ENCODE data around the gene SLC12A7. TPM values are rescaled to one million over a fixed set of nuclear protein-coding genes. Genes with fewer than 3 reads are reported as not detected.

The SLC12A7 gene
- total and polyA plus RNA-seq, 2 donors: 12.2 to 23.5 TPM

- peaks cover 2 to 25% of the 10 kb centered on the region in 2 donors for H3K9me3 ChIP-seq (ENCODE audit: control insufficient read depth in 2 of 2, insufficient read depth in 1 of 2, low read length in 1 of 2)
- peaks cover 0 to 7% of the 10 kb centered on the region in 2 donors for H3K27me3 ChIP-seq (ENCODE audit: control insufficient read depth in 2 of 2, insufficient read depth in 1 of 2, low read length in 1 of 2)
- WGBS: 74% methylated on average over 30 of the region's 30 CpGs
- H3K27ac ChIP-seq (ENCODE audit: low read depth in 1 of 2, low read length in 1 of 2): peak overlapping the region in 1 of 2 donors; percentile 40
- H3K4me3 ChIP-seq (ENCODE audit: low read length in 2 of 2): no peak overlapping the region
- no peak for DNase-seq (ENCODE audit: low read depth in 6 of 9, low spot score in 9 of 9)
- H3K36me3 ChIP-seq (ENCODE audit: control insufficient read depth in 2 of 2, insufficient read depth in 2 of 2, low read length in 1 of 2): no peaks in the 10 kb centered on the region
- H3K4me1 ChIP-seq (ENCODE audit: control insufficient read depth in 2 of 2, insufficient read depth in 2 of 2, low read length in 2 of 2): peaks cover 9 to 65% of the 10 kb centered on the region in 2 donors
These were observed 25.9 kb upstream of the SLC12A7 start for GRCh38 chr5:1137567-1138444.

- Histone ChIP-seq H3K4me1 (ENCODE audit: control insufficient read depth in 2 of 2, insufficient read depth in 2 of 2, low read length in 2 of 2) (peaks cover 9 to 64% of the 10 kb centered on the region in 2 donors), H3K36me3 (ENCODE audit: control insufficient read depth in 2 of 2, insufficient read depth in 2 of 2, low read length in 1 of 2) (no peaks in the 10 kb centered on the region), H3K9me3 (ENCODE audit: control insufficient read depth in 2 of 2, insufficient read depth in 1 of 2, low read length in 1 of 2) (peaks cover 2 to 25% of the 10 kb centered on the region in 2 donors), H3K4me3 (ENCODE audit: low read length in 2 of 2) (no peak overlapping the region), H3K27me3 (ENCODE audit: control insufficient read depth in 2 of 2, insufficient read depth in 1 of 2, low read length in 1 of 2) (peaks cover 0 to 7% of the 10 kb centered on the region in 2 donors), H3K27ac (ENCODE audit: low read depth in 1 of 2, low read length in 1 of 2) (no peak overlapping the region)
- no peak for DNase-seq (ENCODE audit: low read depth in 6 of 9, low spot score in 9 of 9)
- WGBS: 84% methylated on average over 8 of the region's 8 CpGs
These were observed 25.0 kb upstream of the SLC12A7 start for GRCh38 chr5:1136814-1137213.

DNA sequence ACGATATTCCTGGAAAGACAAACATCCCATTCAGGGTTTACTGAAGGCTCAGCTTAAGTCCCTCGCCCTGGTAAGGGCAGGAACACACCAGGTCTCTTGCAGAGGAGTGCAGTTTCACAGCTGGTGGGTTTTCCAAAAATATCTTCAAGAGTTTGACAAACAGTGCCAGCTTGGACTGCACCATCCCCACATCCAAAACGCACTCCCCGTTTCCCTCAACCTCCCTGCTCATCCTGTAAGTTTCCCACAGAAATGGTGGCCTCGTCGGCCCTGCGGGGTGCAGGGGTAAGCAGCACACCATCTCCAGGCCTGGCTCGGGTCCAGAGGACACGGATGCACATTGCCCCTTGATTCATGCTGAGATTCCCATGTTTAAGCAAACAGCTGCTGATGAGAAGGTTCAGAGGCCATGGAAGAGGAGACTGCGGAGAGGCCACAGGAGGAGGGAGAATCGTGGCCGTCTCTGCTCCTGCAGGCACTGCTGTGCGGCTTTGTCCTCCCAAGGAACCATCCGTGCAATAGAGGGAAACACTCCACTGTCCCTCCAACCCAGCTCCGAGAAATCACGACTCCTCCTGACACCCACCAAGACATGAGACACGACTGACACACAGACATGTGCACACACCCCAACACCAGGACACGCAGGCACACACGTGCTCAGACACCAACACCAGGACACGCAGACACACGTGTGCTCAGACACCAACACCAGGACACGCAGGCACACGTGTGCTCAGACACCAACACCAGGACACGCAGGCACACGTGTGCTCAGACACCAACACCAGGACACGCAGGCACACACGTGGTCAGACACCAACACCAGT is 24.0 kb upstream of the SLC12A7 start:
- Histone ChIP-seq H3K27ac (ENCODE audit: low read depth in 1 of 2, low read length in 1 of 2) (no peak overlapping the region), H3K4me1 (ENCODE audit: control insufficient read depth in 2 of 2, insufficient read depth in 2 of 2, low read length in 2 of 2) (peaks cover 9 to 65% of the 10 kb centered on the region in 2 donors)

DNA sequence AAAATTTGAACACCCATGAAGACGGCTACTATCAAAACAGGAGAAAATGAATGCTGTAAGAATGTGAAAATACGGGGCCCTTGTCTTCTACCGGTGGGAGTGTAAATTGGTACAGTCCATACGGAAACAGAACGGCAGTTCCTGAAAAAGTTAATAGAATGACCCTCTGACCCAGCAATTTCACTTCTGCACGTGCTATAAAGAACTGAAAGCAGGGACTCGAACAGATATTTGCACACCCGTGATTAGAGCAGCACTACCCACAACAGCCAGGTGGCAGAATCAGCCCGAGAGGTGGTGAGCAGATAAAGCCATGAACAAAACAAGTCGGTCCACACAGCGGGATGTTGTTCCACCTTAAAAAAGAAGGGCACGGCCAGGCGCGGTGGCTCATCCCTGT is 22.6 kb upstream of the SLC12A7 start:
- 60% methylated on average over 14 of the region's 14 CpGs for WGBS
- H3K27me3 ChIP-seq (ENCODE audit: control insufficient read depth in 2 of 2, insufficient read depth in 1 of 2, low read length in 1 of 2): peaks cover 0 to 9% of the 10 kb centered on the region in 2 donors

More for the DNA sequence above, 24.0 kb upstream of the SLC12A7 start:
- DNase-seq (ENCODE audit: low read depth in 6 of 9, low spot score in 9 of 9): no peak
- Histone ChIP-seq H3K27me3 (ENCODE audit: control insufficient read depth in 2 of 2, insufficient read depth in 1 of 2, low read length in 1 of 2) (peaks cover 0 to 9% of the 10 kb centered on the region in 2 donors), H3K4me3 (ENCODE audit: low read length in 2 of 2) (no peak overlapping the region), H3K36me3 (ENCODE audit: control insufficient read depth in 2 of 2, insufficient read depth in 2 of 2, low read length in 1 of 2) (no peaks in the 10 kb centered on the region), H3K9me3 (ENCODE audit: control insufficient read depth in 2 of 2, insufficient read depth in 1 of 2, low read length in 1 of 2) (peaks cover 2 to 25% of the 10 kb centered on the region in 2 donors)
- 95% methylated on average over 27 of the region's 27 CpGs for WGBS

DNA sequence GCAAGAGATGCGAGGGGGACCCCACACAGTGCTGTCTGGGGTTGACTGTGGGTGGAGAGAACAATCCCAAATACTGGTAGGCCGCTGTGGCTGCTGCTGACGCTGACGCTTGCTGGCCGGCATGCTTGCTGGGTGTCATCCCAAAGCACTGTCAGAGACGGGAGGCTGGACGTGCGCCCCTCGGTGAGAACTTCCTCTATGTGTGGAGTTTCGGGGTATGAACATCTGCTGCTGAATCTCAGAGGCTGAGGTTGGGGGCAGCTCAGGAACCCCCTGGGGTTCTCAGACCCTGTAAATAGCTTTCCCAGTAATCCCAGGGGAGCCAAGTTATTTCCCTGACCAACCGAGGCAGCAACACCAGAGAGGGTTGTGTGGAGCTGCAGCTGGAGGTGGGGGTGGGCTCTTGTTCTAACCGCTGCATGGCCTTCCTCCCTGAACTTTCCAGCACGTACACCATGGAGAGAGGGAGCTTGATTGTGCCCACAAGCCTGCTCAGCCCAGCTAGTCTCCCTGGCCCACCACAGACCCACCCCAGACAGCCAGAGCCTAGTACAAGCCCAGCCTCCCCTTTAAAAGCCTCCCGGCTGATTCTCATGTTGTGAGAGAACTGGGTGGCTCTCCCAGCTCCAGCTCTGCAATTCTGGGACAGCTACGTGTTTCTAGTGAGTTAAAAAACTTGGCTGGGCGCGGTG is 21.8 kb upstream of the SLC12A7 start:
- 90% methylated on average over 17 of the region's 17 CpGs for WGBS
- Histone ChIP-seq H3K9me3 (ENCODE audit: control insufficient read depth in 2 of 2, insufficient read depth in 1 of 2, low read length in 1 of 2) (peaks cover 1 to 10% of the 10 kb centered on the region in 2 donors), H3K4me1 (ENCODE audit: control insufficient read depth in 2 of 2, insufficient read depth in 2 of 2, low read length in 2 of 2) (peaks cover 5 to 52% of the 10 kb centered on the region in 2 donors), H3K36me3 (ENCODE audit: control insufficient read depth in 2 of 2, insufficient read depth in 2 of 2, low read length in 1 of 2) (no peaks in the 10 kb centered on the region), H3K27ac (ENCODE audit: low read depth in 1 of 2, low read length in 1 of 2) (no peak overlapping the region), H3K4me3 (ENCODE audit: low read length in 2 of 2) (no peak overlapping the region), H3K27me3 (ENCODE audit: control insufficient read depth in 2 of 2, insufficient read depth in 1 of 2, low read length in 1 of 2) (peaks cover 0 to 9% of the 10 kb centered on the region in 2 donors)
- no peak for DNase-seq (ENCODE audit: low read depth in 6 of 9, low spot score in 9 of 9)

More for the DNA sequence above, 22.6 kb upstream of the SLC12A7 start:
- Histone ChIP-seq H3K27ac (ENCODE audit: low read depth in 1 of 2, low read length in 1 of 2) (no peak overlapping the region), H3K4me3 (ENCODE audit: low read length in 2 of 2) (no peak overlapping the region), H3K9me3 (ENCODE audit: control insufficient read depth in 2 of 2, insufficient read depth in 1 of 2, low read length in 1 of 2) (peaks cover 0 to 19% of the 10 kb centered on the region in 2 donors), H3K4me1 (ENCODE audit: control insufficient read depth in 2 of 2, insufficient read depth in 2 of 2, low read length in 2 of 2) (peaks cover 12 to 60% of the 10 kb centered on the region in 2 donors), H3K36me3 (ENCODE audit: control insufficient read depth in 2 of 2, insufficient read depth in 2 of 2, low read length in 1 of 2) (no peaks in the 10 kb centered on the region)
- peak in 1 of 9 donors; percentile 47 for DNase-seq (ENCODE audit: low read depth in 6 of 9, low spot score in 9 of 9)

- Histone ChIP-seq H3K27me3 (ENCODE audit: control insufficient read depth in 2 of 2, insufficient read depth in 1 of 2, low read length in 1 of 2) (peaks cover 0 to 11% of the 10 kb centered on the region in 2 donors), H3K4me1 (ENCODE audit: control insufficient read depth in 2 of 2, insufficient read depth in 2 of 2, low read length in 2 of 2) (peaks cover 4 to 51% of the 10 kb centered on the region in 2 donors), H3K36me3 (ENCODE audit: control insufficient read depth in 2 of 2, insufficient read depth in 2 of 2, low read length in 1 of 2) (no peaks in the 10 kb centered on the region), H3K4me3 (ENCODE audit: low read length in 2 of 2) (no peak overlapping the region), H3K9me3 (ENCODE audit: control insufficient read depth in 2 of 2, insufficient read depth in 1 of 2, low read length in 1 of 2) (peaks cover 1 to 6% of the 10 kb centered on the region in 2 donors), H3K27ac (ENCODE audit: low read depth in 1 of 2, low read length in 1 of 2) (no peak overlapping the region)
- no peak for DNase-seq (ENCODE audit: low read depth in 6 of 9, low spot score in 9 of 9)
- 94% methylated on average over 9 of the region's 9 CpGs for WGBS
These were observed 21.2 kb upstream of the SLC12A7 start for GRCh38 chr5:1133108-1133507.

DNA sequence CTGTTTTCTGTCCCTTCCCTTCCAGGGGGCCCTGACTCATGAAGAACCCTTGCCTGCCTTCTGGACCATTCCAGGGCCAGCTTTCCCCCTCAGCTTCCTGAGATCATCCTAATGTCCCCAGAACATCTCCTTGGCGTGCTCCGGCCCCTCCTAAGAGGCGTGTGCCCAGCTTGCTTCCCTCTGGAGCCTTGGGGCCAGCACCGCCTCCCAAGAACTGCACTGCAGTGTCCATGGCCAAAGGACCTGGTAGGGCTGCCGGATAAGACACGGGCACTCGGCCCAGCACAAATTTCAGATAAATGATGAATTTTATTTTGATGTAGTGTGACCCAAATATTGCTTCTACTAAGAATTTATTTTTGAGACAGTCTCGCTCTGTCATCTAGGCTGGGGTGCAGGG is 20.7 kb upstream of the SLC12A7 start:
- Histone ChIP-seq H3K4me3 (ENCODE audit: low read length in 2 of 2) (no peak overlapping the region), H3K9me3 (ENCODE audit: control insufficient read depth in 2 of 2, insufficient read depth in 1 of 2, low read length in 1 of 2) (peaks cover 1% of the 10 kb centered on the region in 2 donors), H3K4me1 (ENCODE audit: control insufficient read depth in 2 of 2, insufficient read depth in 2 of 2, low read length in 2 of 2) (peaks cover 4 to 50% of the 10 kb centered on the region in 2 donors), H3K27ac (ENCODE audit: low read depth in 1 of 2, low read length in 1 of 2) (no peak overlapping the region), H3K27me3 (ENCODE audit: control insufficient read depth in 2 of 2, insufficient read depth in 1 of 2, low read length in 1 of 2) (peaks cover 0 to 11% of the 10 kb centered on the region in 2 donors), H3K36me3 (ENCODE audit: control insufficient read depth in 2 of 2, insufficient read depth in 2 of 2, low read length in 1 of 2) (no peaks in the 10 kb centered on the region)
- DNase-seq (ENCODE audit: low read depth in 6 of 9, low spot score in 9 of 9): no peak
- 95% methylated on average over 8 of the region's 8 CpGs for WGBS

DNA sequence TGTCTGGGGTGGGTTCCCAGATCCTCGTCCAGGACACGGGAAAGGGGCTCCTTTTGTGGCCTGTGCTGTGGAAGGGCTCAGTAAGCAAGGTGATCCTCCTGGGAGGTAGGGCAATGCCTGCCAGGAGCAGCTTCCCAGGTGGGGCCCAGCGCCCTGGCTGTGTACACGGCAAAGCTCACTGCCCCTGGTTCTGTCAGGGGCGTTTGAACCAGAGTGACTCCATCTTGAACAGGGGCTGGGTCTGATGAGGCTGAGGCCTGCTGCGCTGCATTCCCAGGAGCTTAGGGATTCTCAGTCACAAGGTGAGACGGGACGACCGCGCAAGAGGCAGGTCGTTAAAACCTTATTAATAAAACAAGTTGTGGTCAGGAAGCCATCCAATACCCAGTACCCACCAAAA is 19.9 kb upstream of the SLC12A7 start:
- Histone ChIP-seq H3K27ac (ENCODE audit: low read depth in 1 of 2, low read length in 1 of 2) (no peak overlapping the region), H3K27me3 (ENCODE audit: control insufficient read depth in 2 of 2, insufficient read depth in 1 of 2, low read length in 1 of 2) (peaks cover 0 to 11% of the 10 kb centered on the region in 2 donors), H3K9me3 (ENCODE audit: control insufficient read depth in 2 of 2, insufficient read depth in 1 of 2, low read length in 1 of 2) (peaks cover 0 to 1% of the 10 kb centered on the region in 2 donors), H3K4me3 (ENCODE audit: low read length in 2 of 2) (no peak overlapping the region), H3K36me3 (ENCODE audit: control insufficient read depth in 2 of 2, insufficient read depth in 2 of 2, low read length in 1 of 2) (no peaks in the 10 kb centered on the region), H3K4me1 (ENCODE audit: control insufficient read depth in 2 of 2, insufficient read depth in 2 of 2, low read length in 2 of 2) (peaks cover 4 to 43% of the 10 kb centered on the region in 2 donors)
- WGBS: 98% methylated on average over 11 of the region's 11 CpGs
- no peak for DNase-seq (ENCODE audit: low read depth in 6 of 9, low spot score in 9 of 9)
